ENCODE results near the gene PSD4.

Gene PSD4

GRCh38 chr2:113223813-113224212, 50.0 kb downstream of the PSD4 start:
- DNase-seq (ENCODE audit: low spot score), result no peak

- DNase-seq (ENCODE audit: low spot score), result no peak
Observed at GRCh38 chr2:113224647-113225236, 51.0 kb downstream of the PSD4 start.

- DNase-seq (ENCODE audit: low spot score), result peak; percentile 62
Observed at GRCh38 chr2:113225263-113226259, 51.8 kb downstream of the PSD4 start.

- no peak for DNase-seq (ENCODE audit: low spot score)
Observed at GRCh38 chr2:113226462-113226861, 52.7 kb downstream of the PSD4 start.

DNA sequence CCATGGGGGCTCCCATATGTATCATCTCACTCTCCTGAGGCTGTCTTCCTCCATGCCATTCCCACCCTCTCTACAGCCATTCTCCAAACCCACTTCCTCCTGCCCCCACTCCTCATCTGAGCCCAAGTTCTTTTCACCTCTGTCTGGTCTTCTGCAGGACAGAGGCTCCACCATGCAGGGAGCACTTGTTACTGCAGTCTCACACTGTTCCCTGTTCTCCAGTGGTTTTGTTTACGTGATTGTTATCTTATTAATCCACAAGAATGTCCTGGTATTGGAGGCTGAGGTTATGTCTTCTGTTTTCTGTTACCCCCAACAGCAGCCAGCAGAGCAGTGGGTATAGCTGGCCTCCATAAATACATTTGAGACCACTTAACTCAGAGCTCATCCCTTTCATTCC, 53.5 kb downstream of the PSD4 start:
- no peak for DNase-seq (ENCODE audit: low spot score)

DNA sequence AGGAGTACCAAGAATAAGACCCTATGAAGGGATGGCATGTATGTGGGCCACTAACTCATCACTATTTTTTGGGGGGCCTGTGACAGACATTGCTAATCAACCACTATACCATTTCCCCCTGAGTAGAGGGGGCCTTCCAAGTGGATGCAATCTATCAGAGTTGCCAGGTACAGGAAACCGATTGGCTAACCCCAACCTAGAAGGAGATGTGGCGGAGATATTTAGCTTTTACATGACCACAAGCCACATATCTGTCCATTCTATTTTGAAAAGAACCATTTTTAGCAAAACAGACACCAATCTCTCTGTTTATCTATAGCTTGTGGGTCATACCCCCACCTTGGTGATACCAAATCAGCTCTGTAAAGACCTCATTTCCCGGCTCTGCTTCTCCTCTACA, 53.9 kb downstream of the PSD4 start:
- no peak for DNase-seq (ENCODE audit: low spot score)

GRCh38 chr2:113228351-113228750, 54.6 kb downstream of the PSD4 start:
- no peak for DNase-seq (ENCODE audit: low spot score)

GRCh38 chr2:113228991-113229716, 55.4 kb downstream of the PSD4 start:
- DNase-seq (ENCODE audit: low spot score), result no peak

DNA sequence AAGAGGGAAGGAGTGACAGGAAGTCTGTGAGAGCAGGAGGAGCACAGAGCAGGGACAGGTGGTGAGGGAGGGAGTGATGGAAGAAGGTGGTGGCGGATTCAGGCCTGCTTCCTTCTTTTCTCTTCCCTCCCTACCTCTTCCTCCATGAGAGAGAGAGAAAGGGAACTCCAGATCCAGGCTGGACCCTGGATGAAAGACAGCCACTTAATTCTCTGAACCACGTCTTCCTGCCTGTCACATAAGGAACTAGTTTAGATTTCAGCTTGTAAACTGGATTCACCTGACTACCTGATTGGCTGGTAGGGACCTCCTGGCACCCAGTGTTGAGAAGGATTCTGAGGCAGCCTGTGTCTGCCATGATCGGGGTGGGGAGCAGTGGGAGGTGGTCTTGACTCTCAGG, 56.0 kb downstream of the PSD4 start:
- DNase-seq (ENCODE audit: low spot score), result no peak

DNA sequence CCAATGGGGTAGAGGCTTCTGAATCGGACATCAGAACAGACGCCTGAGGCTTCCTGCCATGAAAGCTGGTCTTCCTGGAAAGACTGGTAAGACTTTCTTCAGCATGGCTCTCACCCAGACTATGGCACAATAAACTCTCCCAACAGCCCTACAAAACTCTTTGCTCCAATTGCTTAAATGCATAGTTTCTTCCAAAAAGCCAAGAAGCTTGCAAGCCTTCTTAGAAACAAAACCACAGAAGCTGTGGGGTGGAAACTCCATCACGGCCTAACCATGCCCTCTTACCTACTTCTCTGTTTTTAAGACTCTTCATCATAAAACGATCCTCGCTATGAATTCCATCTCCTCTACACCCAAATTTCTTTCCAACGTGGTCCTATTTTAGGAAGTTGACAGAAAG, 56.8 kb downstream of the PSD4 start:
- DNase-seq (ENCODE audit: low spot score), result no peak

DNA sequence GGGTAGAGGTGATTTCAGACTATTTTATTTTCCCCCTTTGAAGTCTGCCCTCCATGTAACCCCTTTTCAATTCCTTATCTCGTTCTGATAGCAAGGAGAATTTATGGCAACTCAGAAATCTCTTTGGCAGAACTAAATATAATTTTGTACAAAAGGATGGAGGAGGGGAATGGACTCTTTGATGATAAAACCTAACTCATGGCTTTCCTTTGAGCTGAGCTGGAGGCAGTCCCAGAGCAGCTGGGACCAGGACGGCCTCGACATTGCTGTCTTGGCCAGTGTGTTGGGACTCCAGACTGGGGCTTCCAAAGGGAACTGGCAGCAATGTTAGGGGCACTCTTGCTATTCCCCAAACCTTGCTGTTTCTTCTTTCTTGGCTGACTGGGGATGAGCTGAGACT, 57.3 kb downstream of the PSD4 start:
- DNase-seq (ENCODE audit: low spot score), result no peak

GRCh38 chr2:113232123-113232522, 58.4 kb downstream of the PSD4 start:
- no peak for DNase-seq (ENCODE audit: low spot score)

GRCh38 chr2:113232740-113233139, 59.0 kb downstream of the PSD4 start:
- DNase-seq (ENCODE audit: low spot score), result no peak

DNA sequence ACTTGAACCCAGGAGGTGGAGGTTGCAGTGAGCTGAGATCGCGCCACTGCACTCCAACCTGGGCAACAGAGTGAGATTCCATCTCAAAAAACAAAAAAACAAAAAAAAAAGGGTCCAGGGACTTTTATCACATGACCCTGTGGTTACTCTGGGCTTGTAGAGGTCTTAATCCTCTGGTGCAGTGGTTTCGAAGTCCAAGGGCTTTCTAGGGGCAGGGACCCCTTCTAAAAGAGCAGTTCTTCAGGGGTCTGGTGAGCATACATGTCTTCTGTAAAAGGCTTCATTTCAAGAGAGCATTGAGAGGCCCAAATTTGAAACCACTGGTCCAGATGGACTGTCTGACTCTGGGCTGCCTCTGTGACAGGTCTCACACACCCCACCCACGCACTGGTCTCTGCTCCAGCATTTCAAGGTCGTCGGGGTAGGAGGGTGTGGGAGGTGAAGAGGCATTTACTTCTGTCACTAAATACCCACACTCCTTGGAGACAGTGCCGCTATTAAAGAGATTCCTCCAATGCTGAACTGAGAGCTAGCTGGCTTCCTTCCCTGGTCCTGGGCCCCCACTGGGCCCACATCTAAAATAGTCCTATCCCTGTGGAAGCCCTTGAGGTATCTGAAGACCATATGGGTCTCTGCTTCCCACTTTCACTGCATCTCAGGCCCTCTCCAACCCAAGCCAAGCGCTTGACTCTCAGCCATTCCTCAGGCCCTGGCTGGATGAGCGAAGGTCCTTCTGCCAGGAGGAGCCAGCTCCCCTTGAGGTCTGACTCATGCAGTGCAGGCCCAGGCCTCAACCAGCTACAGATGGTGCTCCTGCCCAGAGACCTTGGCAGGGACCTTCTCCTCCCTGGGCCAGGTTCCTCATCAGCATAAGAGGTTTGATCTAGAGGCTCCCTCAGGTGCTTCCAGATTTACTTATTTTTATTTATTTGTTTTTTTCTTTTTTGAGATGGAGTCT, 60.1 kb downstream of the PSD4 start:
- peak; percentile 61 for DNase-seq (ENCODE audit: low spot score)

DNA sequence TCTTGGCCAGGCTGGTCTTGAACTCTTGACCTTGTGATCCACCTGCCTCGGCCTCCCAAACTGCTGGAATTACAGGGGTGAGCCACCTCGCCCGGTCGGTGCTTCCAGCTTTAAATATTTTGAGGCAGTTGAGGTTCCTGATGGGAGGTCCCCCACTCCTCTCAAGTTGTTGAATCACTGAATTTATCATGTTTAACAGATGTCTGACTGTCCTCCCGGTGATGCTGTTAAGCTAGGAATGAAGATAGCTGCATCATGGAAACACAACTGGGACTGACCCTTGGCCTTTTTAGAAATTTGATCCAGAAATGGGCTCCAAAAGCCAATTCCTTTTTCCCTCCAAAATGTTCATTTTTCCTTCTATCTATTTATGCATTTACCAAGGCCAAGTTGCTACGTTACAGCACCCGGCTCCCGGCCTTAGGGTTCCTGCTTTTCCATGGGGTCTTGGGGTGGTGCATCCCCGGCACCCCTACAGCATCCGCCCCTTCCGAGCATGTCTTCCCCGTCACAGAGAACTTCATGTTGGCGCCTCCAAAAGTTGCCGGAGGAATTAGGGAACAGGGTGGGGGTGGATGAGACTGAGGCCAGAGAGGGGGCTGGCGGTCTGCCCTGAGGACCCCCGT, 61.1 kb downstream of the PSD4 start:
- DNase-seq (ENCODE audit: low spot score), result no peak

- peak; percentile 98 for DNase-seq (ENCODE audit: low spot score)
Observed at GRCh38 chr2:113235347-113236226, 61.8 kb downstream of the PSD4 start.

GRCh38 chr2:113236367-113237159, 62.8 kb downstream of the PSD4 start:
- peak; percentile 54 for DNase-seq (ENCODE audit: low spot score)

GRCh38 chr2:113237604-113238160, 63.9 kb downstream of the PSD4 start:
- peak; percentile 42 for DNase-seq (ENCODE audit: low spot score)
